Regular cardiac myocyte (primary cell): ENCODE measurements around the gene GPR82. TPM values are rescaled to one million over a fixed set of nuclear protein-coding genes. Genes with fewer than 3 reads are reported as not detected.

Experiments used
- total RNA-seq: library from RNA; depleted of rRNA; stranded (reverse); fragments of >200 nt; gene quantifications from 2 replicates; pipeline ENCODE4 v1.2.3, GENCODE V29; 2014

Gene GPR82
- total RNA-seq = not detected in 2 replicates

GRCh38 chrX:41723826-41724225 is at the start of gene GPR82:
GPR82 (plus strand) TSS chrX:41724181; CDS start chrX:41727027, 2,846 bp downstream.

DNA sequence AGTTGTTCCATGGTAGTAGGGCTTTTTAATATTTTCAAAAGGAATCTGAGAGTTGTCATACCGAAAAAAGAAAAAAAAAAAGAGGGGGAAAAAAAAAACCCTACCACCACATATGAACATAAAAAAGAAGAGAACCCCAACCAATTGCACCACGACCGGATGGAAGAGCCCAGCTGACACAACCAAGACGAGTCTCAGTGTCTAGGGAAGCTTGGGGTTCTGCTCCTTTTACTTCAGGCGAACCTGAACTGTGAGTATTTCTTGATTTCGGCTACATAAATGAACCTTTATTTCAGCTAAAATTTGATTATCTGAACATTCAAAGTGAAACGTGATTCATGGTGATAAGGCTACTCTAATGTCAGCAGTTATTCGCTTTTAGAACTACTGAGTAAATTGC is 35.1 kb upstream of the GPR82 start, which contains the start of gene GPR34:
Gene GPR34, plus strand, starts transcription at position 139 of the 400 bp plus-strand sequence. CDS start 6,661 bp downstream, outside the sequence.

Other genes starting within 250 kb of the GPR82 start
- not detected in 2 replicates for gene GPR34, start 35.2 kb upstream of the GPR82 start, total RNA-seq
- gene CASK, start 199.4 kb downstream of the GPR82 start, total RNA-seq = 57.9 and 75.5 TPM in 2 replicates